LNCAP (cell line): ENCODE data around the gene BACH2.

Experiments
- CTCF ChIP-seq: fragments of 450-650 bp; IDR thresholded peaks from 2 replicates; pipeline ENCODE4 v1.5.1; 2017; ENCODE audit warnings: mild to moderate bottlenecking

Gene BACH2

GRCh38 chr6:90326404-90327057 lies 29.9 kb upstream of the BACH2 start:
- no peak for TF ChIP-seq CTCF

- TF ChIP-seq CTCF = no peak
These were observed 27.1 kb upstream of the BACH2 start for GRCh38 chr6:90323706-90324105.

GRCh38 chr6:90322976-90323474 lies 26.4 kb upstream of the BACH2 start:
- no peak for TF ChIP-seq CTCF

- TF ChIP-seq CTCF = no peak
These were observed 23.5 kb upstream of the BACH2 start for GRCh38 chr6:90319979-90320685.

- no peak for TF ChIP-seq CTCF
These were observed 22.4 kb upstream of the BACH2 start for GRCh38 chr6:90319044-90319443.

- TF ChIP-seq CTCF = no peak
These were observed 19.3 kb upstream of the BACH2 start for GRCh38 chr6:90315986-90316385.

- no peak for TF ChIP-seq CTCF
These were observed 18.8 kb upstream of the BACH2 start for GRCh38 chr6:90315354-90315950.
